Stomach (tissue), 4 donors: Measurements from ENCODE around the gene DYSF.

ENCODE experiments used
- CTCF ChIP-seq, 7 experiments: fragments of 450-650 bp in 4 of 7; fragments of 200-600 bp in 3 of 7; sonication (generic) in 3 of 7; IDR thresholded peaks; one replicate each; pipeline ENCODE4 v1.5.1; 2016 to 2019; ENCODE audit warnings: antibody characterized with exemption in 7 of 7, control low read depth in 2 of 7, mild to moderate bottlenecking in 1 of 7
- EP300 ChIP-seq: sonication (generic); formaldehyde crosslinking; IDR thresholded peaks from one replicate; pipeline ENCODE4 v1.6.1; 2017; ENCODE audit warnings: antibody characterized with exemption
- POLR2A ChIP-seq, 4 donors: fragments of 450-650 bp; IDR thresholded peaks; one replicate each; pipeline ENCODE4 v1.6.1; 2016; ENCODE audit warnings: antibody characterized with exemption in 4 of 4, control low read depth in 2 of 4, mild to moderate bottlenecking in 1 of 4, moderate library complexity in 1 of 4

GRCh38 chr2:71558300-71559051 lies 105.1 kb downstream of the DYSF start:
- TF ChIP-seq POLR2A (IDR thresholded peaks at IDR 0.05) (no peak), CTCF (IDR thresholded peaks at IDR 0.05) (no peak), EP300 (no peak)
